Trophoblast cell (in vitro differentiated cells and primary cell): ENCODE data around the gene CACNA1B.

Experiments used
- DNase-seq, 2 donors: peaks; one replicate each; pipeline ENCODE4 v3.0.0-alpha.2; 2016
- H2AFZ ChIP-seq: 2 replicates; pipeline ENCODE4 v1.6.1; 2013; ENCODE audit warnings: low read length, moderate library complexity, mild to moderate bottlenecking; ENCODE audit not compliant: insufficient read depth, poor library complexity
- H2AK5ac ChIP-seq: 2 replicates; pipeline ENCODE4 v1.6.1; 2013; ENCODE audit warnings: mild to moderate bottlenecking, low read length
- H2BK120ac ChIP-seq: 2 replicates; pipeline ENCODE4 v1.6.1; 2013; ENCODE audit warnings: low read length, mild to moderate bottlenecking, moderate library complexity; ENCODE audit not compliant: insufficient read depth, poor library complexity
- H2BK12ac ChIP-seq: 2 replicates; pipeline ENCODE4 v1.6.1; 2013; ENCODE audit warnings: mild to moderate bottlenecking, low read length, moderate library complexity
- H2BK5ac ChIP-seq: 2 replicates; pipeline ENCODE4 v1.6.1; 2013; ENCODE audit warnings: low read length, low read depth, moderate library complexity, mild to moderate bottlenecking; ENCODE audit not compliant: poor library complexity
- H3K14ac ChIP-seq: 2 replicates; pipeline ENCODE4 v1.6.1; 2013; ENCODE audit warnings: mild to moderate bottlenecking, low read length
- H3K18ac ChIP-seq: 2 replicates; pipeline ENCODE4 v1.6.1; 2013; ENCODE audit warnings: mild to moderate bottlenecking, low read length
- H3K23ac ChIP-seq: 2 replicates; pipeline ENCODE4 v1.6.1; 2013; ENCODE audit warnings: low read length
- H3K27ac ChIP-seq: 2 replicates; pipeline ENCODE4 v1.5.1; 2013; ENCODE audit warnings: low read depth, mild to moderate bottlenecking, inconsistent platforms, low read length, moderate library complexity
- H3K27me3 ChIP-seq: 2 replicates; pipeline ENCODE4 v1.6.1; 2013; ENCODE audit warnings: inconsistent platforms, mild to moderate bottlenecking, low read length, moderate library complexity; ENCODE audit not compliant: insufficient read depth
- H3K36me3 ChIP-seq, 2 experiments: 1 replicate in 1 of 2; 2 replicates in 1 of 2; pipeline ENCODE4 v1.6.1; 2013; ENCODE audit warnings: low read length in 2 of 2, mild to moderate bottlenecking in 2 of 2, moderate library complexity in 1 of 2; ENCODE audit not compliant: insufficient read depth in 2 of 2, control insufficient read depth in 1 of 2
- H3K4ac ChIP-seq: 2 replicates; pipeline ENCODE4 v1.6.1; 2013; ENCODE audit warnings: low read depth, mild to moderate bottlenecking, low read length, moderate library complexity
- H3K4me1 ChIP-seq, 2 experiments: 1 replicate in 1 of 2; 2 replicates in 1 of 2; pipeline ENCODE4 v1.6.1; 2013; ENCODE audit warnings: low read length in 2 of 2, mild to moderate bottlenecking in 2 of 2, moderate library complexity in 1 of 2; ENCODE audit not compliant: insufficient read depth in 2 of 2, control insufficient read depth in 1 of 2
- H3K4me2 ChIP-seq: 2 replicates; pipeline ENCODE4 v1.6.1; 2013; ENCODE audit warnings: inconsistent platforms, mild to moderate bottlenecking, low read length, moderate library complexity
- H3K4me3 ChIP-seq: 2 replicates; pipeline ENCODE4 v1.5.1; 2013; ENCODE audit warnings: mild to moderate bottlenecking, low read depth, low read length, inconsistent platforms
- H3K79me1 ChIP-seq: one replicate; pipeline ENCODE4 v1.6.1; 2013; ENCODE audit warnings: low read length
- H3K79me2 ChIP-seq: 2 replicates; pipeline ENCODE4 v1.6.1; 2013; ENCODE audit warnings: low read length, mild to moderate bottlenecking; ENCODE audit not compliant: control insufficient read depth, insufficient read depth, poor library complexity
- H3K9ac ChIP-seq: 2 replicates; pipeline ENCODE4 v1.6.1; 2013; ENCODE audit warnings: mild to moderate bottlenecking, low read length
- H3K9me3 ChIP-seq: 2 replicates; pipeline ENCODE4 v1.6.1; 2013; ENCODE audit warnings: low read depth, mild to moderate bottlenecking, control low read depth, inconsistent platforms, low read length; ENCODE audit not compliant: insufficient read depth
- H4K12ac ChIP-seq: 2 replicates; pipeline ENCODE4 v1.6.1; 2013; ENCODE audit warnings: low read depth, mild to moderate bottlenecking, low read length, moderate library complexity
- H4K8ac ChIP-seq: 2 replicates; pipeline ENCODE4 v1.6.1; 2013; ENCODE audit warnings: low read depth, mild to moderate bottlenecking, low read length, moderate library complexity
- H4K91ac ChIP-seq: one replicate; pipeline ENCODE4 v1.6.1; 2013; ENCODE audit warnings: low read depth, mild to moderate bottlenecking, low read length, moderate library complexity
- WGBS: extraction: QIAGEN DNeasy Blood & Tissue Kit; methylation state at CpG from one replicate; pipeline ENCODE4 v1.1.7; 2013; ENCODE audit warnings: missing lambda C conversion rate; ENCODE audit not compliant: insufficient read length, insufficient coverage; ENCODE audit errors: extremely low coverage; 5-methylcytosine and 5-hydroxymethylcytosine counted together

Gene CACNA1B

DNA sequence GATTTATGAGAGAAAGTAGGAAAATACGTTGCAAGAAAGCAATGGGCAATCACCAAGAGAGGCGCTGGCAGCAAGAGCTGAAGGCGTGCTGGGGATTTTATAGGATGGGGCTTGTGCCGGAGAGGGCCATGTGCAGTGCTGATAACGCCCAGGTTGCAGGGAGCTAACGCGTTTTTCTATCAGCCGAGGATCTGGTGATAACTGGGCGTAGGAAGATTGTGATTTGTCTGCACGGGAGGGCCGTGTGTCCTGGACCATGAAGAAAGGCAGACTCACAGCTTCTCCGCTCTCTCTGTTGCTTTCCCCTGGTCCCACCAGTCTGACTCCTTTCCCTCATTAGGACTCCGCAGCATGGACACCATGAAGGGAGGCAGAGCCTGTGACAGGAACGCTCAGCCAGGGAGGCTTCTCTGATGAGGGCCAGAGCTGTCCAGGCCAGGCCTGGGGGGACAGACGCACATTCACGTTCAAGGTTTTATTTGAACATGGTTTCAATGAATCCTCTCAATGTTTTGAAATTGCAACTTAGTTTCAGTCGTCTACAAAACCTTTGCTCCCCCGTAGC is 11.9 kb upstream of the CACNA1B start:
- no peaks in the 10 kb centered on the region for H3K79me2 ChIP-seq
- no peak overlapping the region for H2AFZ ChIP-seq
- H3K27ac ChIP-seq = no peak overlapping the region
- H4K8ac ChIP-seq = no peak overlapping the region
- H3K4ac ChIP-seq = no peak overlapping the region
- no peak overlapping the region for H3K18ac ChIP-seq
- H2BK12ac ChIP-seq = no peak overlapping the region
- WGBS = no CpG with 5 or more reads among the region's 18 CpGs
- H2BK120ac ChIP-seq = no peak overlapping the region
- no peaks in the 10 kb centered on the region for H3K79me1 ChIP-seq
- no peak overlapping the region for H3K4me2 ChIP-seq
- no peaks in the 10 kb centered on the region for H3K27me3 ChIP-seq
- no peak overlapping the region for H3K4me3 ChIP-seq
- no peaks in the 10 kb centered on the region for H3K36me3 ChIP-seq
- H3K4me1 ChIP-seq = no peaks in the 10 kb centered on the region
- peaks cover 17% of the 10 kb centered on the region for H3K9me3 ChIP-seq
- H2BK5ac ChIP-seq = no peak overlapping the region
- DNase-seq = no peak
- H3K23ac ChIP-seq = no peak overlapping the region
- H2AK5ac ChIP-seq = no peak overlapping the region
- H3K14ac ChIP-seq = no peak overlapping the region
- no peak overlapping the region for H4K12ac ChIP-seq
- no peak overlapping the region for H4K91ac ChIP-seq
- no peak overlapping the region for H3K9ac ChIP-seq

DNA sequence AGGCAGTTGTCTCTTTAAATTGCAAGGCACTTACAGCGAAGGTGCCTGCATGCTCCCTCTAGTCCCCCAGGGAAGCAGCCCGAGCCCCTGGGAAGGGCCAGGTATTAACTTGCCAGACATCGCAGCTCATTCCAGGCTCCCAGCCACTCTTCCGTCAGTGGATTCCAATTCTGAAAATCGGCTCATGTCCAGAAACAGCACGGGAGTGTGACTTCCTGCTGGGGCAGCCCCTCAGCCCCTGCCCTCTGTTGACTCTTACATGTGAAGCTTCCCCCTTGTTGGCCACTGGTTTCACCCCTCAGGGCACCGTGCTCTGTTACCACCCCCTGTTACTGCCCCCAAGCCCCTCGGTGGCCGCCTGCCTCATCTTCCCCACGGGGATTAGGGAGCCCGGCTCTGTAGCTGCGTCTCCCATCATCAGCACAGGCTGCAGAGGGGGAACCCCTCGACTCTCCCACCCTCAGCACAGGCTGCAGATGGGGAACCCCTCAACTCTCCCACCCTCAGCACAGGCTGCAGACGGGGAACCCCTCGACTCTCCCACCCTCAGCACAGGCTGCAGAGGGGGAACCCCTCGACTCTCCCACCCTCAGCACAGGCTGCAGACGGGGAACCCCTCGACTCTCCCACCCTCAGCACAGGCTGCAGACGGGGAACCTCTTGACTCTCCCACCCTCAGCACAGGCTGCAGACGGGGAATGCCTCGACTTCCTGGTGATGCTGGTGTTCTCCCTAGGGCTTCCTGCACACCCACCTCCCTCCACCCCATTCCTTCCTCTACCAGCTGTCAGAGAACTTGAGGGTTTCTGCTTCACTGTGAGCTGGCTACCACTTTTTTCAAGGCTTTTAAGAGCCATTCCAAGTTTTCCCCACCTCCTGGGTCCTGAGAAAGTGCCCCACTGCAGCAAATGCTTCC is 11.1 kb upstream of the CACNA1B start:
- Histone ChIP-seq H3K9me3 (peaks cover 17% of the 10 kb centered on the region), H3K23ac (no peak overlapping the region), H3K4me3 (no peak overlapping the region), H3K18ac (no peak overlapping the region), H4K8ac (no peak overlapping the region), H3K79me1 (no peaks in the 10 kb centered on the region), H3K4ac (no peak overlapping the region), H2AK5ac (no peak overlapping the region), H3K9ac (no peak overlapping the region), H2BK5ac (no peak overlapping the region), H3K27me3 (no peaks in the 10 kb centered on the region), H3K27ac (no peak overlapping the region), H3K36me3 (no peaks in the 10 kb centered on the region), H2AFZ (no peak overlapping the region), H3K4me2 (no peak overlapping the region), H2BK12ac (no peak overlapping the region), H4K91ac (no peak overlapping the region), H2BK120ac (no peak overlapping the region), H3K79me2 (no peaks in the 10 kb centered on the region), H4K12ac (no peak overlapping the region), H3K4me1 (no peaks in the 10 kb centered on the region), H3K14ac (no peak overlapping the region)
- WGBS = no CpG with 5 or more reads among the region's 21 CpGs
- no peak for DNase-seq

DNA sequence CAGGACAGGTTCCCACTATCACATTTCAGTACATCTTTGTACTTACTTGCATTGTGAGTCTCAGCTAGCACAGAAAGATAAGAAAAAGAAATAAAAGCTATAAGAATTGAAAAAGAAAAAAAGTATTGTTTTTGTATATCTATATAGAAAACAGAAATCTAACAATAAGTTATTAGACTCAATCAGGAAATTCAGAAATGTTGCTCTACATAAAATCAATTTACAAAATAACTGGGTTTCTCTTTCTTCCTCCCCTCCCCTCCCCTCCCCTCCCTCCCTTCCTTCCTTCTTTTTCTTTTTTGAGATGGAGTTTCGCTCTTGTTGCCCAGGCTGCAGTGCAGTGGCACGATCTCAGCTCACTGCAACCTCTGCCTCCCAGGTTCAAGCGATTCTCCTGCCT is 7.2 kb upstream of the CACNA1B start:
- Histone ChIP-seq H4K91ac (no peak overlapping the region), H3K23ac (no peak overlapping the region), H3K9ac (no peak overlapping the region), H4K12ac (no peak overlapping the region), H2BK120ac (no peak overlapping the region), H3K18ac (no peak overlapping the region), H2BK5ac (no peak overlapping the region), H3K4me2 (no peak overlapping the region), H3K9me3 (peaks cover 27% of the 10 kb centered on the region), H3K79me1 (no peaks in the 10 kb centered on the region), H3K27me3 (no peaks in the 10 kb centered on the region), H3K27ac (no peak overlapping the region), H3K79me2 (no peaks in the 10 kb centered on the region), H3K4ac (no peak overlapping the region), H3K14ac (no peak overlapping the region), H3K4me3 (no peak overlapping the region), H2AK5ac (no peak overlapping the region), H2AFZ (no peak overlapping the region), H2BK12ac (no peak overlapping the region), H3K36me3 (no peaks in the 10 kb centered on the region), H3K4me1 (no peaks in the 10 kb centered on the region), H4K8ac (no peak overlapping the region)
- WGBS = no CpG with 5 or more reads among the region's 3 CpGs
- DNase-seq = no peak

GRCh38 chr9:137872296-137872695 is 5.3 kb upstream of the CACNA1B start:
- no peak overlapping the region for H2AFZ ChIP-seq
- H3K23ac ChIP-seq = no peak overlapping the region
- peaks cover 35% of the 10 kb centered on the region for H3K9me3 ChIP-seq
- H3K4me3 ChIP-seq = no peak overlapping the region
- H4K8ac ChIP-seq = no peak overlapping the region
- no peaks in the 10 kb centered on the region for H3K79me1 ChIP-seq
- H2BK120ac ChIP-seq = no peak overlapping the region
- H4K12ac ChIP-seq = no peak overlapping the region
- no peak overlapping the region for H2BK5ac ChIP-seq
- no peak for DNase-seq
- H3K4ac ChIP-seq = no peak overlapping the region
- no peaks in the 10 kb centered on the region for H3K79me2 ChIP-seq
- H2BK12ac ChIP-seq = no peak overlapping the region
- no peaks in the 10 kb centered on the region for H3K36me3 ChIP-seq
- no peak overlapping the region for H4K91ac ChIP-seq
- no CpG with 5 or more reads among the region's 10 CpGs for WGBS
- H3K4me1 ChIP-seq = no peaks in the 10 kb centered on the region
- no peak overlapping the region for H3K27ac ChIP-seq
- H2AK5ac ChIP-seq = no peak overlapping the region
- H3K9ac ChIP-seq = no peak overlapping the region
- H3K27me3 ChIP-seq = peaks cover 10% of the 10 kb centered on the region
- H3K18ac ChIP-seq = no peak overlapping the region
- H3K4me2 ChIP-seq = no peak overlapping the region
- no peak overlapping the region for H3K14ac ChIP-seq
